ENCODE measurements around the gene KSR1. TPM values are rescaled to one million over a fixed set of nuclear protein-coding genes. Genes with fewer than 3 reads are reported as not detected.

KSR1 gene
- total and polyA plus RNA-seq, 9 of the 15 experiments (the other 6 are each of a cell fraction or from before 2014, with no cell fraction given) = 1.4 to 51.7 (median 18.4) TPM

- peak; percentile 80 for TF ChIP-seq HBP1 (CRISPR knock-in tag; IDR thresholded peaks at IDR 0.05)
- TF ChIP-seq MTF1 (CRISPR knock-in tag; IDR thresholded peaks at IDR 0.05; ENCODE audit: borderline replicate concordance) = peak; percentile 88
- no peak for TF ChIP-seq SAP30 (IDR thresholded peaks at IDR 0.05; ENCODE audit: borderline replicate concordance, insufficient read depth, low read depth, low read length, poor library complexity, severe bottlenecking)
- TF ChIP-seq ESRRB (CRISPR knock-in tag; IDR thresholded peaks at IDR 0.05; ENCODE audit: borderline replicate concordance) = peak; percentile 46; the same call in 1 of the 2 replicates
- no peak for TF ChIP-seq NRF1 (conservative IDR thresholded peaks at IDR 0.05 in 1 of 2, IDR thresholded peaks at IDR 0.05 in 1 of 2)
- TF ChIP-seq RBM39 (optimal IDR thresholded peaks at IDR 0.05; ENCODE audit: low read depth, low read length) = no peak
- TF ChIP-seq FOXP1 (CRISPR knock-in tag; IDR thresholded peaks at IDR 0.05) = no peak
- TF ChIP-seq LARP7 (IDR thresholded peaks at IDR 0.05) = no peak
- TF ChIP-seq ZNF57 (CRISPR knock-in tag; IDR thresholded peaks at IDR 0.05) = peak; percentile 85; the same call in 1 of the 2 replicates
- TF ChIP-seq TAF9B (IDR thresholded peaks at IDR 0.05; ENCODE audit: partially characterized antibody) = no peak
- no peak for TF ChIP-seq ZNF146 (CRISPR knock-in tag; IDR thresholded peaks at IDR 0.05; ENCODE audit: unreplicated experiment)
- peak; percentile 94 for TF ChIP-seq GTF2A2 (tag; IDR thresholded peaks at IDR 0.05)
- TF ChIP-seq KLF10 (CRISPR knock-in tag; IDR thresholded peaks at IDR 0.05) = no peak
- peak; percentile 96 for TF ChIP-seq MEF2D (tag; conservative IDR thresholded peaks at IDR 0.05; ENCODE audit: low read depth)
- TF ChIP-seq ZNF212 (CRISPR knock-in tag; IDR thresholded peaks at IDR 0.05) = peak; percentile 84
- no peak for TF ChIP-seq RB1 (IDR thresholded peaks at IDR 0.05; ENCODE audit: low read depth)
- TF ChIP-seq BRCA1 (IDR thresholded peaks at IDR 0.05) = no peak
- no peak for TF ChIP-seq BRCA1 (CRISPR knock-in tag; IDR thresholded peaks at IDR 0.05)
- no peak for TF ChIP-seq KAT8 (IDR thresholded peaks at IDR 0.05; ENCODE audit: low read depth)
- no peak for TF ChIP-seq WHSC1 (IDR thresholded peaks at IDR 0.05; ENCODE audit: low read length)
- TF ChIP-seq DLX4 (CRISPR knock-in tag; IDR thresholded peaks at IDR 0.05) = no peak
- peak; percentile 84 for TF ChIP-seq ZNF354B (CRISPR knock-in tag; IDR thresholded peaks at IDR 0.05)
- TF ChIP-seq MECOM (CRISPR knock-in tag; IDR thresholded peaks at IDR 0.05) = peak; percentile 94
- no peak for TF ChIP-seq SMAD1 (IDR thresholded peaks at IDR 0.05; ENCODE audit: low read depth, low read length, partially characterized antibody)
- no peak for TF ChIP-seq TSC22D4 (tag; IDR thresholded peaks at IDR 0.05)
- TF ChIP-seq FUS (optimal IDR thresholded peaks at IDR 0.05; ENCODE audit: low read depth, low read length) = no peak
- TF ChIP-seq SMARCE1 (IDR thresholded peaks at IDR 0.05) = no peak
- TF ChIP-seq RHOXF2B (CRISPR knock-in tag; conservative IDR thresholded peaks at IDR 0.05) = peak; percentile 91
- TF ChIP-seq ZNF561 (CRISPR knock-in tag; conservative IDR thresholded peaks at IDR 0.05) = peak; percentile 84
- TF ChIP-seq GABPB1 (CRISPR knock-in tag; IDR thresholded peaks at IDR 0.05) = no peak
- TF ChIP-seq ZC3H11A (IDR thresholded peaks at IDR 0.05; ENCODE audit: low read depth, low read length) = no peak
These were observed 119.1 kb downstream of the KSR1 start (continued) for GRCh38 chr17:27575096-27575911.
